ENCODE results near the gene DYRK1A.

DNA sequence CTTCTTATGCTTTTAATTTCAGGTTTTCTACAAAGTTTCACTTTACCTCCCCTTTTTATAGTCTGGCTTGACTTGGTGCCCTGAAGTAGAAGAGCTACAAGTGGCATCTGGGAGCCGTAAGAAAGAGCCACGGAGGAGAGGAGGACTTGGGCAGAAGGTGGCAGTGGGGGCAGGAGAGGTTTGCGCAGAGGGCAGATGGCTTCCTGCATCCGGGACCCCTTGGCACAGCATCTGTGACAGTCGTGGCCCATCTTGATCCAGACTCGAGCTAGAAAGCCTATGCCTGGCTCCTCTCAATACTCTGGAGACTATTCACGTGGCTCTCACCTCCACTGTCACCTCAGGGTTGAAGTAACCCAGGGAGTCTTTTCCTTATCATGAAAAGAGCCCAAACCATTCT is 169.1 kb downstream of the DYRK1A start:
- TF ChIP-seq POLR2AphosphoS5 (IDR thresholded peaks at IDR 0.05; ENCODE audit: low read depth, low read length) (no peak), TAF1 (IDR thresholded peaks at IDR 0.05; ENCODE audit: low read depth, low read length) (no peak)

Measured in GM12891 (cell line).